ENCODE data around the gene PGK2.

The PGK2 gene

DNA sequence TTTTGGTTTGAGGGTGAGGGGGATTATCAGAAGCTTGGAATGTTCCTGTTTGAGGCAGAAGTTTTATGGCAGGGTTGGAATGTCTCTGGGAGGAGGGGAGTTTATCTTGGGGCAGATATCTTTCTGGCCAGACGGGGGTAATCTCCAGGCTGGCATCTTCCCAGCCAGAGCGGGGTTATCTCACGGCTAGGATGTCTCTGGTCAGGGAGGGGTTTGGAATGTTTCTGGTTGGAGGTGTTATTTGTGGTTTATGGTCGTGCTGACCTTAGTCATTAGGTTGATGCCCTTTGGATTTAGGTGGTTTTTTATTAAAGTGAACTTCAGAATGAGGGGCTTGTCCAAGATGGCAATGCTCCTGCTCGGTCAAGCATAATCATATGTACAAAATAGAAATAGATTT, 14.8 kb downstream of the PGK2 start:
- Histone ChIP-seq H4K91ac (ENCODE audit: low read depth, low read length) (no peak overlapping the region), H4K12ac (ENCODE audit: low read depth, low read length) (no peak overlapping the region), H2BK120ac (ENCODE audit: insufficient read depth, low read length, poor library complexity) (no peak overlapping the region), H3K4me3 (ENCODE audit: low read depth, low read length) (no peak overlapping the region), H3K9ac (ENCODE audit: low read length) (no peak overlapping the region), H3K4me1 (ENCODE audit: control insufficient read depth in 1 of 2, insufficient read depth in 2 of 2, low read length in 2 of 2) (no peaks in the 10 kb centered on the region), H2AK5ac (ENCODE audit: low read length) (no peak overlapping the region), H4K8ac (ENCODE audit: low read depth, low read length) (no peak overlapping the region), H3K18ac (ENCODE audit: low read length) (no peak overlapping the region), H3K14ac (ENCODE audit: low read length) (no peak overlapping the region), H3K79me1 (ENCODE audit: low read length) (no peaks in the 10 kb centered on the region), H3K23ac (ENCODE audit: low read length) (no peak overlapping the region), H3K4ac (ENCODE audit: low read depth, low read length) (no peak overlapping the region), H2AFZ (ENCODE audit: insufficient read depth, low read length, poor library complexity) (no peak overlapping the region), H2BK5ac (ENCODE audit: low read depth, low read length, poor library complexity) (no peak overlapping the region), H2BK12ac (ENCODE audit: low read length) (no peak overlapping the region), H3K27me3 (ENCODE audit: insufficient read depth, low read length) (no peaks in the 10 kb centered on the region), H3K27ac (ENCODE audit: low read depth, low read length) (no peak overlapping the region), H3K79me2 (ENCODE audit: control insufficient read depth, insufficient read depth, low read length, poor library complexity) (no peaks in the 10 kb centered on the region), H3K4me2 (ENCODE audit: low read length) (no peak overlapping the region), H3K9me3 (ENCODE audit: insufficient read depth, low read depth, low read length) (no peaks in the 10 kb centered on the region), H3K36me3 (ENCODE audit: control insufficient read depth in 1 of 2, insufficient read depth in 2 of 2, low read length in 2 of 2) (no peaks in the 10 kb centered on the region)
- no CpG with 5 or more reads among the region's 5 CpGs for WGBS (ENCODE audit: extremely low coverage, insufficient coverage, insufficient read length)
- no peak for DNase-seq

GRCh38 chr6:49766762-49767161, 20.3 kb downstream of the PGK2 start:
- no peak overlapping the region for H2BK120ac ChIP-seq (ENCODE audit: insufficient read depth, low read length, poor library complexity)
- no peak overlapping the region for H3K4me2 ChIP-seq (ENCODE audit: low read length)
- H3K27me3 ChIP-seq (ENCODE audit: insufficient read depth, low read length), result no peaks in the 10 kb centered on the region
- no peak overlapping the region for H2AK5ac ChIP-seq (ENCODE audit: low read length)
- no peaks in the 10 kb centered on the region for H3K79me2 ChIP-seq (ENCODE audit: control insufficient read depth, insufficient read depth, low read length, poor library complexity)
- H4K91ac ChIP-seq (ENCODE audit: low read depth, low read length), result no peak overlapping the region
- H3K9ac ChIP-seq (ENCODE audit: low read length), result no peak overlapping the region
- no peak overlapping the region for H3K4ac ChIP-seq (ENCODE audit: low read depth, low read length)
- no peaks in the 10 kb centered on the region for H3K9me3 ChIP-seq (ENCODE audit: insufficient read depth, low read depth, low read length)
- H2AFZ ChIP-seq (ENCODE audit: insufficient read depth, low read length, poor library complexity), result no peak overlapping the region
- no peaks in the 10 kb centered on the region for H3K79me1 ChIP-seq (ENCODE audit: low read length)
- no peak overlapping the region for H4K12ac ChIP-seq (ENCODE audit: low read depth, low read length)
- no peak overlapping the region for H3K27ac ChIP-seq (ENCODE audit: low read depth, low read length)
- H3K4me1 ChIP-seq (ENCODE audit: control insufficient read depth in 1 of 2, insufficient read depth in 2 of 2, low read length in 2 of 2), result no peaks in the 10 kb centered on the region
- no peak overlapping the region for H3K4me3 ChIP-seq (ENCODE audit: low read depth, low read length)
- no peak overlapping the region for H3K14ac ChIP-seq (ENCODE audit: low read length)
- no CpG with 5 or more reads among the region's 2 CpGs for WGBS (ENCODE audit: extremely low coverage, insufficient coverage, insufficient read length)
- no peak overlapping the region for H3K18ac ChIP-seq (ENCODE audit: low read length)
- H2BK12ac ChIP-seq (ENCODE audit: low read length), result no peak overlapping the region
- no peak for DNase-seq
- H2BK5ac ChIP-seq (ENCODE audit: low read depth, low read length, poor library complexity), result no peak overlapping the region
- no peak overlapping the region for H3K23ac ChIP-seq (ENCODE audit: low read length)
- H4K8ac ChIP-seq (ENCODE audit: low read depth, low read length), result no peak overlapping the region
- H3K36me3 ChIP-seq (ENCODE audit: control insufficient read depth in 1 of 2, insufficient read depth in 2 of 2, low read length in 2 of 2), result no peaks in the 10 kb centered on the region

- H3K4ac ChIP-seq (ENCODE audit: low read depth, low read length), result no peak overlapping the region
- no peak overlapping the region for H3K14ac ChIP-seq (ENCODE audit: low read length)
- H4K8ac ChIP-seq (ENCODE audit: low read depth, low read length), result no peak overlapping the region
- H2BK120ac ChIP-seq (ENCODE audit: insufficient read depth, low read length, poor library complexity), result no peak overlapping the region
- no peak overlapping the region for H2AFZ ChIP-seq (ENCODE audit: insufficient read depth, low read length, poor library complexity)
- no peak overlapping the region for H3K23ac ChIP-seq (ENCODE audit: low read length)
- no peak overlapping the region for H4K91ac ChIP-seq (ENCODE audit: low read depth, low read length)
- H2BK12ac ChIP-seq (ENCODE audit: low read length), result no peak overlapping the region
- WGBS (ENCODE audit: extremely low coverage, insufficient coverage, insufficient read length), result no CpG with 5 or more reads among the region's 2 CpGs
- H3K27ac ChIP-seq (ENCODE audit: low read depth, low read length), result no peak overlapping the region
- H3K4me3 ChIP-seq (ENCODE audit: low read depth, low read length), result no peak overlapping the region
- DNase-seq, result no peak
- H3K27me3 ChIP-seq (ENCODE audit: insufficient read depth, low read length), result no peaks in the 10 kb centered on the region
- H3K9ac ChIP-seq (ENCODE audit: low read length), result no peak overlapping the region
- no peaks in the 10 kb centered on the region for H3K9me3 ChIP-seq (ENCODE audit: insufficient read depth, low read depth, low read length)
- no peak overlapping the region for H2AK5ac ChIP-seq (ENCODE audit: low read length)
- no peak overlapping the region for H4K12ac ChIP-seq (ENCODE audit: low read depth, low read length)
- H3K36me3 ChIP-seq (ENCODE audit: control insufficient read depth in 1 of 2, insufficient read depth in 2 of 2, low read length in 2 of 2), result no peaks in the 10 kb centered on the region
- H2BK5ac ChIP-seq (ENCODE audit: low read depth, low read length, poor library complexity), result no peak overlapping the region
- no peak overlapping the region for H3K4me2 ChIP-seq (ENCODE audit: low read length)
- no peaks in the 10 kb centered on the region for H3K79me2 ChIP-seq (ENCODE audit: control insufficient read depth, insufficient read depth, low read length, poor library complexity)
- H3K18ac ChIP-seq (ENCODE audit: low read length), result no peak overlapping the region
- H3K79me1 ChIP-seq (ENCODE audit: low read length), result no peaks in the 10 kb centered on the region
- no peaks in the 10 kb centered on the region for H3K4me1 ChIP-seq (ENCODE audit: control insufficient read depth in 1 of 2, insufficient read depth in 2 of 2, low read length in 2 of 2)
Observed at GRCh38 chr6:49764571-49765236, 22.4 kb downstream of the PGK2 start.

DNA sequence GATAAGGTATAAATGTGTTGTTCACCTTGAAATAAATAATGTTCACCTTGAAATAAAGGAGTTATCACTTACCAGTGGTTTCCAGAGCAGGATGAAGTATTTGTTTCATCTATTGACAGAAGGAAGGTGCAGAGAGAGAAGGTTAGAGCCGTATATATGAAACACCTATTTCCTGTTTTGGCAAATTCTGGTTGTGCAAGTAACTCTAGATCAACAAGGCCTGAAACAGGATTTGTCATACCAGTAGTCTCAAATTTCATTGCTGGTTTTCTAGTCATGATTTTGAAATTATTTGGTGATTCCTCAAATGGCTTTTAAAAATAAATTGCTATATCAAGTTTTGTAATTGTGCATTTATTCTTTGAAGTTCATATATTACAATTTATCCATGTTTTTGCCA, 42.8 kb downstream of the PGK2 start, which contains the start of gene CRISP3:
TSS of gene CRISP3 (minus strand) at position 130 of the 400 bp plus-strand sequence. CDS start at position 109, 21 bp downstream.
- no peaks in the 10 kb centered on the region for H3K4me1 ChIP-seq (ENCODE audit: control insufficient read depth in 1 of 2, insufficient read depth in 2 of 2, low read length in 2 of 2)
- H3K14ac ChIP-seq (ENCODE audit: low read length), result no peak within 1 kb of the TSS
- no peaks in the 10 kb centered on the region for H3K9me3 ChIP-seq (ENCODE audit: insufficient read depth, low read depth, low read length)
- no CpG with 5 or more reads among the region's 1 CpG for WGBS (ENCODE audit: extremely low coverage, insufficient coverage, insufficient read length)
- no peak within 1 kb of the TSS for H2BK12ac ChIP-seq (ENCODE audit: low read length)
- DNase-seq, result no peak
- H4K8ac ChIP-seq (ENCODE audit: low read depth, low read length), result no peak within 1 kb of the TSS
- no peak within 1 kb of the TSS for H3K23ac ChIP-seq (ENCODE audit: low read length)
- no peak within 1 kb of the TSS for H2BK5ac ChIP-seq (ENCODE audit: low read depth, low read length, poor library complexity)
- H2BK120ac ChIP-seq (ENCODE audit: insufficient read depth, low read length, poor library complexity), result no peak within 1 kb of the TSS
- no peaks in the 10 kb centered on the region for H3K79me2 ChIP-seq (ENCODE audit: control insufficient read depth, insufficient read depth, low read length, poor library complexity)
- H4K91ac ChIP-seq (ENCODE audit: low read depth, low read length), result no peak within 1 kb of the TSS
- H3K79me1 ChIP-seq (ENCODE audit: low read length), result no peaks in the 10 kb centered on the region
- no peak within 1 kb of the TSS for H3K18ac ChIP-seq (ENCODE audit: low read length)
- H2AFZ ChIP-seq (ENCODE audit: insufficient read depth, low read length, poor library complexity), result no peak within 1 kb of the TSS
- H3K4me3 ChIP-seq (ENCODE audit: low read depth, low read length), result no peak within 1 kb of the TSS
- no peak within 1 kb of the TSS for H3K4me2 ChIP-seq (ENCODE audit: low read length)
- H3K4ac ChIP-seq (ENCODE audit: low read depth, low read length), result no peak within 1 kb of the TSS
- H3K27me3 ChIP-seq (ENCODE audit: insufficient read depth, low read length), result no peaks in the 10 kb centered on the region
- no peak within 1 kb of the TSS for H4K12ac ChIP-seq (ENCODE audit: low read depth, low read length)
- no peak within 1 kb of the TSS for H2AK5ac ChIP-seq (ENCODE audit: low read length)
- H3K36me3 ChIP-seq (ENCODE audit: control insufficient read depth in 1 of 2, insufficient read depth in 2 of 2, low read length in 2 of 2), result no peaks in the 10 kb centered on the region
- no peak within 1 kb of the TSS for H3K27ac ChIP-seq (ENCODE audit: low read depth, low read length)
- no peak within 1 kb of the TSS for H3K9ac ChIP-seq (ENCODE audit: low read length)
